Osteocyte (in vitro differentiated cells): ENCODE data around the gene LAMTOR4. TPM values are rescaled to one million over a fixed set of nuclear protein-coding genes. Genes with fewer than 3 reads are reported as not detected.

Experiments used
- DNase-seq: peaks from one replicate; pipeline ENCODE4 v3.0.0; 2021; ENCODE audit warnings: mixed read lengths; ENCODE audit not compliant: unreplicated experiment; ENCODE audit errors: extremely low spot score
- H3K27ac Mint-ChIP-seq: one replicate; pipeline ENCODE4 v1.8.0; 2021; ENCODE audit warnings: mild to moderate bottlenecking, mixed read lengths; ENCODE audit not compliant: unreplicated experiment
- H3K27me3 Mint-ChIP-seq: one replicate; pipeline ENCODE4 v1.8.0; 2021; ENCODE audit warnings: mixed read lengths; ENCODE audit not compliant: unreplicated experiment
- H3K36me3 Mint-ChIP-seq: one replicate; pipeline ENCODE4 v1.8.0; 2021; ENCODE audit warnings: mixed read lengths; ENCODE audit not compliant: unreplicated experiment
- H3K4me1 Mint-ChIP-seq: one replicate; pipeline ENCODE4 v1.8.0; 2021; ENCODE audit warnings: mixed read lengths; ENCODE audit not compliant: unreplicated experiment
- H3K4me3 Mint-ChIP-seq: one replicate; pipeline ENCODE4 v1.8.0; 2021; ENCODE audit warnings: mild to moderate bottlenecking, moderate library complexity, mixed read lengths; ENCODE audit not compliant: unreplicated experiment
- H3K9me3 Mint-ChIP-seq: one replicate; pipeline ENCODE4 v1.8.0; 2021; ENCODE audit warnings: mixed read lengths; ENCODE audit not compliant: unreplicated experiment
- total RNA-seq: library from RNA; stranded (reverse); gene quantifications from 2 replicates; pipeline ENCODE4 v1.2.1, GENCODE V29; 2021
- TF ChIP-seq, protein P1 (sequence below): fragments of 200-600 bp; sonication (generic); IDR thresholded peaks from 2 replicates; pipeline ENCODE4 v1.5.0; 2021; ENCODE audit warnings: antibody characterized with exemption, mild to moderate bottlenecking, moderate library complexity

The LAMTOR4 gene
- total RNA-seq, 1 donor from 2014 or later: 111 TPM

DNA sequence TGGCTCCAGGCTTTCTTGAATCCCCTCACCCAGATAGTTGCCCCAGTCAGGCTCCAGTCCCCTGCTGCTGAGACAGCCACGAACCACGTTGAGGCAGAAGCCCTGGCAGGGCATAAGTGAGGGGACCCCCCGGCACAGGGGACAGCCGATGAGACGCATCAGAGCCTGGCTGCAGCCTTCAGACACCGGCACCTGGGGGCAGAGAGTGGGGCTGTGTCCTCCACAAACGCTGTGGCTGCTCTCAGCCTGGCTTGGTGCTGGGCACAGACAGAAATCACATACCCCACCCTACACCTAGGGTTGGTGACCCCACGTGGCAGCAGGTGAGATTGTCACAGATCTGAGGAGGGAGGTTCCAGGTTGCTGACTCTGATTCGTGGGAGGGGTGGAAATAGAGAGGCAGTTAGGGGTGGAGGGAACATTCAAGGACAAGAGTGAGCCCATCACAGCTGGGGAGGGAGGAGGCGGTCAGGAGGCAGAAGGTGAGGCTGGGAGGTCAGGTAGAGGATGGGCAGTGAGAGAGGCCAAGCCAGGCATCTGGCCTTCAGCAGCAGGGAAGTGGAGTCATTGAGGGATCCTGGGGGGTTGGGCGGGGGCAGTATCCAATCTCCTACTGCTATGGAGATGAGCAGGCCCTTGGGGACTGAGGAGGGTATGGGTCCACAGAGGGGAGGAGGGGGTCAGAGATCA, 25.2 kb downstream of the LAMTOR4 start:
- no peaks in the 10 kb centered on the region for H3K9me3 Mint-ChIP-seq
- TF ChIP-seq, protein P1, sequence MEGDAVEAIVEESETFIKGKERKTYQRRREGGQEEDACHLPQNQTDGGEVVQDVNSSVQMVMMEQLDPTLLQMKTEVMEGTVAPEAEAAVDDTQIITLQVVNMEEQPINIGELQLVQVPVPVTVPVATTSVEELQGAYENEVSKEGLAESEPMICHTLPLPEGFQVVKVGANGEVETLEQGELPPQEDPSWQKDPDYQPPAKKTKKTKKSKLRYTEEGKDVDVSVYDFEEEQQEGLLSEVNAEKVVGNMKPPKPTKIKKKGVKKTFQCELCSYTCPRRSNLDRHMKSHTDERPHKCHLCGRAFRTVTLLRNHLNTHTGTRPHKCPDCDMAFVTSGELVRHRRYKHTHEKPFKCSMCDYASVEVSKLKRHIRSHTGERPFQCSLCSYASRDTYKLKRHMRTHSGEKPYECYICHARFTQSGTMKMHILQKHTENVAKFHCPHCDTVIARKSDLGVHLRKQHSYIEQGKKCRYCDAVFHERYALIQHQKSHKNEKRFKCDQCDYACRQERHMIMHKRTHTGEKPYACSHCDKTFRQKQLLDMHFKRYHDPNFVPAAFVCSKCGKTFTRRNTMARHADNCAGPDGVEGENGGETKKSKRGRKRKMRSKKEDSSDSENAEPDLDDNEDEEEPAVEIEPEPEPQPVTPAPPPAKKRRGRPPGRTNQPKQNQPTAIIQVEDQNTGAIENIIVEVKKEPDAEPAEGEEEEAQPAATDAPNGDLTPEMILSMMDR: no peak
- no peak overlapping the region for H3K4me3 Mint-ChIP-seq
- peaks cover 6% of the 10 kb centered on the region for H3K27me3 Mint-ChIP-seq
- no peak for DNase-seq
- H3K36me3 Mint-ChIP-seq: peaks cover 4% of the 10 kb centered on the region
- peak overlapping the region; percentile 42 for H3K27ac Mint-ChIP-seq
- peaks cover 19% of the 10 kb centered on the region for H3K4me1 Mint-ChIP-seq

DNA sequence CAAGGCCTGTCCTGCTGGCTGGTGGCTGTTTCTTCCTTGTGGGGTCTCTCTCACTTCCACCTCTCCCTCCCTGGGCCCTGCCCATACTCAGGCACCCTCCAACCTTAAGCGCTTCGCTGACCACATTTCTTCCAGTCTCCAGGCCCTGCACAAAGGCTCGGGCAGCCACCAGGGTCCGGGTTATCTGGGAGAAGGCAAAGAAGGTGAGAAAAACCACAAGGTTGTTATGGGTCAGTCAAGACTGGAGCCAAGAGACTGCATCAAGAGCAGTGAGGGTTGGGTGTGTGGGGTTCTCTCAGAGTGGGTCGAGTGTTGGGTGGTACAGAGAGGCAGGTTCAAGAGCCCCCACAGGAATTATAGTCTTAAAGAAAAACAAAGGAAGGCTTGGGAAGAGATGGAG, 25.9 kb downstream of the LAMTOR4 start:
- peaks cover 19% of the 10 kb centered on the region for H3K4me1 Mint-ChIP-seq
- H3K36me3 Mint-ChIP-seq: peaks cover 4% of the 10 kb centered on the region
- TF ChIP-seq, protein P1: no peak
- H3K4me3 Mint-ChIP-seq: no peak overlapping the region
- no peak for DNase-seq
- no peak overlapping the region for H3K27ac Mint-ChIP-seq
- H3K9me3 Mint-ChIP-seq: no peaks in the 10 kb centered on the region
- H3K27me3 Mint-ChIP-seq: peaks cover 6% of the 10 kb centered on the region

DNA sequence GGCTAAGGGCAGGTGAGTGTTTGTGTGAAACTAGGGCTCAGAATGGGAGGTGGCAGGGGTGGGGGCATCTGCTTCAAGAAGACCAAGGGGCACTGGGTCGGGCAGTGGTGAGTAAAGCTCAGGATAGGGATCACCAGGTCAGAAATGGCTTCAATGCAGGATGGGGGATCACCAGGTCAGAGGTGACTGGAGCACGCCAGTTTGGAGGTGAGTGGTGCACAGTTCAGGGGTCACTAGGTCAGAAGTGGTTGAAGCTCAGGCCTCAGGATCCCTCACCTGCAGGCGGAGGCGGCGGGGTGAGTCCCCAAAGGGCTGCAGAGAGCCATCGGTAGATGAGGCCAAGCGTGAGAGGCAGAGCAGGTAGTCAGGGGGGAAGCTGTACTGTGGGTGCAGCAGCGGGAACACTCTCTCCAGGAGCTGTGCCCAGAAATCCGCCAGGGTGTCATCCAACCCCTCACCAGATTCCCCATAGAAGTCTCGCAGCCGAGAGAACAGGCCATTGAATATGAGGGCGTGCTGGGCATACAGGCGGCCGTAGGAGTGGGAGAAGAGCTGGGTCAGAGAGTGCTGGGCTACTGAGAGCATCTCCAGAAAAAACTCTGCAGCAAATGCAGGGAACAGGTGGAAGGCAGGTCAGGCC, 26.7 kb downstream of the LAMTOR4 start:
- TF ChIP-seq, protein P1: no peak
- no peaks in the 10 kb centered on the region for H3K9me3 Mint-ChIP-seq
- DNase-seq: no peak
- peaks cover 8% of the 10 kb centered on the region for H3K27me3 Mint-ChIP-seq
- H3K4me3 Mint-ChIP-seq: peak overlapping the region; percentile 62
- peaks cover 18% of the 10 kb centered on the region for H3K4me1 Mint-ChIP-seq
- peaks cover 4% of the 10 kb centered on the region for H3K36me3 Mint-ChIP-seq
- no peak overlapping the region for H3K27ac Mint-ChIP-seq

DNA sequence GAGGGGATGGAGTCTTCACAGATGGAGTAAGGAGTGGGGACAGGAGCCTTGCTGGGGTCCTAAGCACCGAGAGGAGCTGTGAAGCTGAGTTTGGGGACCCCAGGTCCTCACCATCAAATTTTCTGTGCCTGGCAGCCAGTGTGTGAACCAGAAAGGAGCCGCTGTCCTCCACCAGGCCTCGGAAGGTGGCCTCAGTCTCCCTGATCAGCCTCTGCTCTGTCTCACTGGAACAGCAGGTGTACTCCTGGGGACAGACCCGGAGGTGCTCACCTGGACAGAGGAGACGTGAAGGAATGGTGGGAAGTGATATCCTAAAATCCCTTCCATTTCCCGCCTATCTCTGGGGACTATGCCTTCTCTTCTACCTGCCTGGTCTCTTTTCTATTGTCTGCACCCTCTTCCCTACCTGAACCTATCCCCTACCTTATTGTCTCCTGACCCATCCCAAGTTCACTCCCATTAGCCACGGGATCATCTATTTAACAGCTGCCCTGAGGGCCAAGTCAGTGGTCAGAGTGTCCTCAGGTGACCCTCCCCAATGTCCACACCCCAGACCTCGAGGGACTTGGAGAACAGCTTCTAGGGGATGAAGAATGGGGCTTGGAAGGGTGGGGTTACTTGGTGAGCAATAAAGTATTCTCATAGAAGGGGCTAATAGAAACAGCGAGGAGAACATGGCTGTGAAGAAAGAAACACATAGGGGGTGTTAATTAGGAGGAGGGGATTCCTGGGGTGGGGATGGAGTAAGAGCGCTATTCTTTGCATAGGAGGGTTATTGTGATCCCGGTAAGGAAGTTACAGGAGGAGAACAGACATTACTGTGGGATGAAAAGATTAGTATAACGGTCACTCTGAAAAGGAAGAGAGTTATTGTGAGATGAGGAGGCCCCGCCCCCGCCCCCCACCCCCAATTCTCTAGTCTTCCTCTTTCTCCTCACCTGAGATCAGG, 27.7 kb downstream of the LAMTOR4 start:
- Mint-ChIP-seq H3K4me3 (peak overlapping the region; percentile 87), H3K27me3 (peaks cover 11% of the 10 kb centered on the region), H3K36me3 (peaks cover 2% of the 10 kb centered on the region), H3K4me1 (peaks cover 15% of the 10 kb centered on the region), H3K27ac (no peak overlapping the region), H3K9me3 (no peaks in the 10 kb centered on the region)
- TF ChIP-seq, protein P1: no peak
- no peak for DNase-seq
